Activated CD8-positive, alpha-beta memory T cell treated with anti-CD3 and anti-CD28 coated beads for 48 hours (primary cell): ENCODE data around the gene KIAA0040.

ENCODE experiments used
- DNase-seq, 3 experiments: peaks; one replicate each; pipeline ENCODE4 v3.0.0-alpha.2; 2020; ENCODE audit warnings: low read depth in 2 of 3, low spot score in 2 of 3

The KIAA0040 gene

DNA sequence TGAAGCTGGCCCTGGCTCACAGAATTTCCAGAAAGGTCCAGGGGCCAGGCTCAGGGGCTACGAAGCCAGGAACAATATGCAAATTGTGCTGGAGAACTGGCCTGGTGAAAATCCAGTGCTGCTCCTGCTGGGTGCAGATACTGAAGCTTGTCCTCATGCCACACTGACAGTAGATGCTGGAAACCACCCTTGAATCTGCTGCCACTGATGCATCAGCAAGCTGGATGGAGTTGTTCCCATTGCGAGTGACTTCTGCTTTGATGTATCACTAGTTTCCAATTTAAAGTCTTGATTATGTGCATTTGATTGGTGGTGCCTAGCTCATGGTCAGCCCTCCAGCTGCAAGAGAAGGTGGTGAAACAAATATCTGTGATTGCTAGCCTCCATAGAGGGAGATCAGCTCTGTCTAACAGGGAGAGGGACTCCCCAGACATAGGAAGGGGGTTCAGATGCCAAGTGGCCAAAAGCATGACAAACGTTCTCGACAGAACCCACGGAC lies 11.0 kb upstream of the KIAA0040 start:
- no peak for DNase-seq

DNA sequence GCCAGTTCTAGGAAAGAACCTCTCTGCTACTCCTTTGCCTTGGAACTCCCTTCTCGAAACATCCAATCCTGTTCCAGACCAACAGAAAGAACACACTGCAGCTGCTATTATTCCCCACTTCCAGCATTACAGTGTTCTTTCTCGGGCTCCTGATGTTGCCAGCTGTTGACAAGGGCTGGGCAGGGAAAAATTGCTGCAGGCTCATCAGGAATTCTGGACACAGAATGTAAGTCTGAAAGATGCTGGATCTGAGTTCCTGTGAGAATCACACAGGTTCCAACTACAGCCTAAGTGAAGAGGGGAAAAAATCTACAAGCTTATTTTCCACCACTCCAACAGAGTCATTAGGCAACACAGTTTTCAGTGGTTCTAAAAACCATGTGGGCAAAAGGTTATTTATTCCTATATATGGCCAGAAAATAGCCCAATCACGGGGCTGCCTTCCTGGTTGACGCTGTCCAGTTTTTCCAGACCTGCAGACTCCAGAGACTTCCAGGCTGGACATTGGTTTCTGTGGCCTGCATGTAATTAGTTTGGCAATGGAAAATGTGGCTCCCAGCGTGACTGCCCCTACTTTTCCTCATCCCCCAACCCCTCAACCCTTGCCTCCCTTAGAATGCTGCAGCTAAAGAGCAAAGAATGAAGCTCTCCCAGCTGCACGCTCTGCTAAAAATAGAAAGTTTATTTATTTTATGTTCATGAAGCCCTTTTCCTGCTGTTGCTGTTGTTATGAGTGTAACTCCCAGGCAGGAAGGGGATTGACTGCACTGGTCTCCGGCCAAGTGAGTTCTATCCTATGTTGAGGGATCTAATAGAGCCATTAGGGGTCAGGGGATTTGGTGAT lies 8.3 kb upstream of the KIAA0040 start:
- DNase-seq = no peak

DNA sequence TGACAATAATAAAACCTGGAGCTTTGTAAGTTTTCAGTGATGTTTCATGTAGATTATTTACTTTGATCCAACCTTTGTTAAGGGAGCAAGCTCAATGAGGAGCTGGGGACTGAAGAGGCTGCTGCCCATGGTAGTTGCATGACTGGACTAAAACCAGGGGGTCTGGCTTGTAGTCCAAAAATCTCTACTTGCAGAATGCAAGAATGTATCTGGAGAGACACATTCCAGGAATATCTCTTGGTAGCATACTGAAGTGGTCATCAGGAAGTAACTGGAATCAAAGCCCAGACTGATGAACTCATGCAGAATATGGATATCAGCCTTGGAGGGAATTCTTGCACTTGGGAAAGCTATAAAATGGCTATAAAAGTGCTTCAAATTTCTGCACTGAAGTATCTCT lies 5.8 kb upstream of the KIAA0040 start:
- DNase-seq = no peak

DNA sequence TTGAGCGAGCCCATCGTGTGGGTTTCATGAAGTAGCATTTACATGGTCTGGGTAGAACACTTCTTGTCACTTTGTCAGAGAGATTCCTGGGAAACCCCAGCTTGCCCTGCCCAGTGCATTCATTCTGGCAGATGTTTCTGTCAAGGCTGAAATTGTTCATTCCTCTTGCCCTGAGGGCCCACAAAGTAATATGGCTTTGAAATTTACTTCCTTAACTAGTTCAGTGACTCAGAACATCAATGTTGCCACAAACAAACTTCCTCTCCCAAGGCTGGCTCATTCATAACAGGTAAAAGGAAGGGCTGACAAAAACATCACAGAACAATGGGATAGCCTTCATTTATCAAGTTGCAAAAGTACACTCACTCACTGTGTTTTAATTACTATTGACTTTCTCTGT lies 5.0 kb upstream of the KIAA0040 start:
- DNase-seq = no peak

DNA sequence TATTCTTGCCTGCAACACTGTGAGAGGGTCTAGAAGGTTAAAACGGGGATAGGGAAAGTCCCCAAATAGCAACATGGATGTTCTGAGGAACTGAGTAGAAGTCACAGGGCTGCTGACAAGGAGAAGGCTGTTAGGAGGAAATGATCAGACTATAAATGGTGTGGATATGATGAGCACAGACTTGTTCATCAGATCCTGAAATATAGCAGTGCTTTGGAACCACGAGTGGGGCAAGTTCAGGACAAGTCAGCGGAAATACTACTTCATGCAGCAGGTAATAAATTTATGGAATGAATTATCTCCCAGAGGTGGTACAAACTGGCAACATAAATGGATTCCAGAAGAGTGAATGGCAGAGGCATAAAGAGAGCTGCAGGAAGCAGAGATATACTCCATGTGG lies 3.2 kb upstream of the KIAA0040 start:
- no peak for DNase-seq

DNA sequence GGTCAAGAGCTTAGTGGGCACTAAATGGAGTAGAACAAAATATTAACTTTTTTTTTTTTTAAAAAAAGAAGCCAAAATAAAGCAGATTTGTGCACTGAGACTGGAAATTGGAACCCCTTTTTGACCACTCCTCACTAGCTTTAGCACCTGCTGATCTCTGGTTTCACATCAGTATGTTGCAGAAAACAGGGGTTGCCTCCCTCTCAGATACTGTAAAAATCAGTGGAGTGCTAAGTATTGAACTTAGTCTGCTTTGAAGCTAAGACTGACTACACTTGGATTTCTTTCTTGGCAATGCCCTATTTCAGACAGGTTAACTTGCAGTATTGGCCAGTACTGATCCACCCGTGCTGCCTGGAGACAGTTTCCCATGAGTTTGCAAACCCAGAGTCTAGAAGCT lies 2.7 kb upstream of the KIAA0040 start:
- no peak for DNase-seq

DNA sequence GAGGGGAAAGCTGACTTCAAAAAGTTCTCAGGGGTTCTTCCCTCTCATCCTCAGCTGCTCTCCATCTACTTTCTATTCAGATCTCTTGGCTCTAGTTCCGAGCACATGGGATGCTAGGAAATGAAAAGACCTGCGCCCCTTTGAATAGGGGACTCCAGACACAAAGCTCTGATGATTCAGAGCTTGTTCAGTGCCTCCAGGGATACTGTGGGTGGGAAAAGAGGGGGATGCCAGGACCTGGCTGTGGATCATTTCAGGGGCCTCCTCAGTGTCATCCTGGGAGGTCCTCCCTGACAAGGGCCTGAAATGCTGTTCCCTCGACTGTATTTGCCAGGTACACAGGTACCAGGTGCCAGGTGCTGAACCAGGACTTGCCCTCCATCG lies 943 bp upstream of the KIAA0040 start:
- no peak for DNase-seq

DNA sequence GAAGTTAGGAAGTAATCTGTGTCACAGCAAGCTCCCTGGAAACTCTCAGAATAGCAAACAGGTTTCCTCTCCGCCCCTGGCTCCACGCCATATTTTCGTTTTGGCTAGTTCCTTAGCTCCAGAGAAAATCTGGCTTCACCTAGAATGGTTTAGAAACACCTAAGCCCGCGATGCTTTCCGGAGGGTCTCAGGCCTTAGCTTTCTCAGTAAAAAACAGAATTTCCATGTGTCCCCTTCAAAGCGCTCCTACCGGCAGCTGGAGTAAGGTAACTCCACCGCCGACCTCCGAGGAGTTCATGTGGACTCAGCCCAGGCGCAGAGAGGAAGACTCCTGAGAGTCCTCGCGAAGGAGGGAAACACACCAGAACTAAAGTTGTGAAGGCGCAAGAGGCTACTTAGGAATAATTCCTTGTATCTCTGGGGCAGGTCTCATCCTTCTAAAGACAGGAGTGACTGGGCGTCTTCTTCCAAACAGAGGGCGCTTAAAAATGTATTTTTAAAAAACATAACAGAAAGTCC lies 406 bp downstream of the KIAA0040 start:
- peak in 2 of 3 experiments; percentile 4 to 21 for DNase-seq

DNA sequence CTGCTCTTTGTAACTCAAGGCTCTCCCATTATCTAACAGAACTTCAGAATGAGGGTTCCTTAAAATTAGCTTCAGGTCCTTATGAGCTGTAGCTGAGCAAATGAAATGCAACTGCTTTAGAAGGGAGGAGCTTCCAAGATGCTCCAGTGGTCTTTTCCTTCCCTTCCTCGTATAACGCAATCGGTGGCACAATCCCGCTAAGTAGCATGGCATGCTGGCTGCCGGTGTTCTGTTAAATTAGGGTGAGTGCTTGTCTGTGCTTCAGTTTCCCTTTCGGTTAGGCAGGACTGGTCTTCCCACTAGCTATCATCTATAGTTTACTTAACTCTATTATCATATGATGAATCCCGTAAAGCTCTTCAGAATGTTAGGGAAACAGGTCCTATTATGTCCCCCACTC lies 917 bp downstream of the KIAA0040 start:
- DNase-seq = no peak

DNA sequence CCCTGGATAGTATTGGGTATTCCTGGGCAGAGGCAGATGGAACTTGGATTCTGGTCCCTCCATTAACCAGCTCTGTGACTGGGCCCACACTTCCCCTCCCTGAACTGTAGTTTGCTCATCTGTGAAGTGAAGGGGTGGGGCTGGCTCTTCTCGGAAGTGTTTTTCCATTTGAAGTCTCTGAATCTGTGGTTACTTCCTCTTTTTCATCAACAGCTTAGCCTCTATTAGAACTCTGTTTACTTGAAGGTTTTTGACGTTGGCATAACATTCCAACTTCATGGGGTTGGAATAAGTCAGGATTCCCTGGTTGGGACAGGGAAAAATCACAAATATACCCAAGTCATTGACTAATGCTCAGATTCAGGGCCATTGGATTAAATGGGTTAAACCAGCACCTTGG lies 3.6 kb downstream of the KIAA0040 start:
- DNase-seq = peak in 1 of 3 experiments; percentile 18

DNA sequence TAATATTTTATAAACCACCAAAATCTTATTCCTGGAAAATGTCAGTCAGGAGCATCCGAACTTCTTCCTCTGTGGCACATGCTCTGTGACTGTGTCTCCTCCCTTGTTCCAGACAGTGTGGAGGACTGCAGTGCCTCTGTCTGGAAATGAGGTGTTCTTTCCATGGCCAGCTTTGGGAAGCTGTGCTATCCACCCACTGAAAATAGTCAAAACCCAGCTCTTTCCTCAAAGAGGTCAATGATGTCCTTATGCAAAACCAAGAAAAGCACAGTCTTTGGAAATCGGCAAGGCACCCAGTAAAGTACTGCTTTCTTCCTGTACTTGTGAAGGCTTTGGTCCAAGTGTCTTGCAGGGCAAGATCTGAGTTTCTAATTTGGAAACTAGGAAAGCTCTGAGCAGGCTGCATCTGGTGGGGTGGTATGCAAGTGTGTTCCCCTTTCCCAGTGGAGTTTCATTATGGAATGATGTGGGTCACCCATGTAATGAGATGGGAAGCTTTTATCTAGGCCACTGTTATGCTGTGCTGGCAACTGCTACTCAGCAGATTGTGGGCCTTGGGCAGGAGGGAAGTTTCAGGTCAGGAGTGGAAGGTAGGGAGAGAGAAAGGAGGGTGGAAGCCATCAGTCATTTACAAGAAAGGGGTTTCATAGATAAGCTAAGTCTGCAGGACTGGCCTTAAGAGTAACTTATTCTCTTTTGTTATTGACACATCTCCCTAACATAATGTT lies 6.0 kb downstream of the KIAA0040 start:
- no peak for DNase-seq

DNA sequence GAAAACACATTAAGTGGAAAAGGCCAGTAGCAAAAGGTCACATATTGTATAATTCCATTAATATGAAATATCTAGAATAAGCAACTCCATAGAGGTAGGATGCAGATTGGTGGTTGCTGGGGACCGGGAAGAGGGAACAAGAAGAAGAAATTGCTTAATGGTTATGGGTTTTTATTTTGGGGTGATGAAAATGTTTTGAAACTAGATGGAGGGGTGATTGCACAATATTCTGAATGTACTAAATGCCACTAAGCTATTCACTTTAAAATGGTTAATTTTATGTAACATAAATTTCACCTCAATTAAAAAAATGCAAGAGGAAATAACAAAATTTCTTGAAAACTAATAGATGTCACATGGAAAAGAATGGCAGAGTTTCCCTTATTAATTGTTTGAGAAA lies 6.7 kb downstream of the KIAA0040 start:
- DNase-seq = no peak

DNA sequence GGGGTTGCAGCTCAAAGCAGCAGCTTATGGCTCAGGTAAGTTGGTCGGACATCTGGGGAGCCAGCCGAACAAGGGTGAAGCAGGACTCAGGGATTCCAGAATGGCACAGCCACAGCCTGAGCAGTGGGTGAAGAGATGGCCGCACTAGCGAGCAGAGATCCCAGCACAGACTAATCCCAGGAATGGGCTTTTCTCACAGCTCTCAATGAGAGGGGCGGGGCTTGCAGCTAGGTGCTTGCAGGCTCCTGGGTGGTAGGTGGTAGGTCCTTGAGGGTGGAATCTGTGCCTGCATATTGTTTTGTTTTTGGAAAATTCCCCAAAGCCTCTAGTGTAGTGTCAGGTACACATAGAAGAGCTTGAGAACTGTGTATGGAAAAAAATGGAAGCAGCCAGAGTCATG lies 9.0 kb downstream of the KIAA0040 start:
- no peak for DNase-seq

DNA sequence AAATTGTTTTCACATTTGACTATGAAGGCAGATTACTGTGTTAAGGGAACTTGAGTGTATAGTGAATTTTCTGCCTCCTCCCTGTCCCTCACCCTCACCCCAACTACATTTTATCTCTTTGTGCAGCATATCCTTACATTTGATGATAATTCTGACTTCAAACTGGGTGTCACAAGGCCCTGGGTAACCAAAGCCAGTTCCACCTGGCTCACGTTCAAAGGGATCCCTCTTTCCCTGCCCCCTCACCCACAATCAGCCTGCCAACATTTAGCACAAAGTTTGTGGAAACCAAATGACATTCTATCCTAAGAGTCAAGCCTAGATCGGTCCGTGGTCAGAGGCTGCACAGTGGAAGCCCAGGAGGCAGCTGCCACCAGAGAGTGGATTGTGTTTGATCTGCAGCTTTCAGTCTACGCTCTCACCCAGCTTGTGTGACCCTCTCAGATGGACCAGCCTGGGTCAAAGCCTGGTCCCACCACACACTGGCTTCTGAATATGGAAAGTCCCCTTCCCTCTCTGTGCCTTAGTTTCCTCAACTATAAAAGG lies 10.3 kb downstream of the KIAA0040 start:
- no peak for DNase-seq

DNA sequence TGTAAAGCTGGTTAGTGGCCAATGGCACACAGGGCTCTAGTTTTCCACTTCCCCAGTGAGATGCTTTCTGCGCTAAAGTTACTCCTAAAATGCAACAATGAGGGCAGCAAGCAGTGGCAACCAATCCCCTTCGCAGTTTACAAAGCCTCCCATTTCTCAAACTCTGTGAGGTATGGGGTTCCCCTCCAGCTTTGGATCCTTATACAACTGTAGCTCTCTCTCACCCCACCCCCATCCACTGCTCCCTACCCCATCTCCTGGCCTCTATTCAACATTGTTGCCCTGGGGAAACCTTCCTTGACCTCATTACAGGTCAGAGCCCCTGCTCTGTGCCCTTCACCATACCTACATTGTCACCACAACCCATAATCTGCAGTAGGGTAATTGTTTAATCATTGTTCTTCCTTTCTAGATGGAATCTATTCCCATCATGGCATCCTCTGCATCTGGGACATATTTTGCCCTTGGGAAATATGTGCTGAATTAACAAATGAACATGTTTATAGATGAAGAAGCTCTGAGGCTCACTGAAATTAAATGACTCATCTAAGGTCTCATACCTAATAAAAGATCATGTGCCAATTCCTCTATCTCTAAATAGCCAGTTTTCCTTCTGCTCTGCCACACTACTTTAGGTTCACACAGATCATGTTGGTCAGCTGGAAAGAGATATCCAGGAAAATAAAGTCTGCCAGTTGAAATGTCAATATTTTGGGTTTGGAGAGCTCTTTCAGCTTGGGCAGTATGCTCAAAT lies 12.6 kb downstream of the KIAA0040 start:
- no peak for DNase-seq

DNA sequence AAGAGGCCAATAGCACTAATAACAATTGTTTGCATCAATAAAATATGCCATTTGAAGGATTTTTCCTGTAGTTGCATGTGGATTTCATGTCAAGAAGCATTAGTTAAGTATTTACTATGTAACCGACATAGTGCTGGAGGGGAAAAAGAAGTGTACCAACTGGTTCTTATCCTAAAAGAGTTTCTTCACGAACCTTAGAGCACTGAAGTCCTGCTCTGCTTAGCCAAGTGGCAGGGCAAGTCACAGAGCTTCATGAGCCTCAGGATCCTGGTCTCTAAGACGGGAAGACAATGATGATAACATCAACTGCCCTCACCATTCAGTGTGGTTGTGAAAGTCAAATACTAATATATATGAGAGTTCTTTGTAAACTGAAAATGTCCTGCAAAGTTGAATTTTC lies 14.1 kb downstream of the KIAA0040 start:
- no peak for DNase-seq

DNA sequence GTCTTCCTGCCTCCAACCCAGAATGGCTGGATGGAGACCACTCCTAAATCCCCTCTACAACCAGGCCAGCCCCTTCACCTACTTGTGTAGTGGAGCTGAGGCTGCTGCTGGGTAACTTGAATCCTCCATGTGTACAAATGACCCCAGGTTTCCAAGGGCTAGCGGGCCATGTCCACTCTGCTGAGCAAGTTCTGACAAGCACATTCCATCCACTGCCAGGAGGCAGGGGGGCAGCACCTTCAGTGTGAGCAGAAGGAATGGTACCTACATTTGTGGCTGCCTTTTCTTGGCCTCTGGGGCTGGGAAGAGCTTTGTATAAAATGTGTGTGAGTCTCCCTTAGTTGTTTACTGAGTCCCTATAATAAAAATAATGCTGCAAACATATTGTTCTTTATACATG lies 14.5 kb downstream of the KIAA0040 start:
- no peak for DNase-seq

DNA sequence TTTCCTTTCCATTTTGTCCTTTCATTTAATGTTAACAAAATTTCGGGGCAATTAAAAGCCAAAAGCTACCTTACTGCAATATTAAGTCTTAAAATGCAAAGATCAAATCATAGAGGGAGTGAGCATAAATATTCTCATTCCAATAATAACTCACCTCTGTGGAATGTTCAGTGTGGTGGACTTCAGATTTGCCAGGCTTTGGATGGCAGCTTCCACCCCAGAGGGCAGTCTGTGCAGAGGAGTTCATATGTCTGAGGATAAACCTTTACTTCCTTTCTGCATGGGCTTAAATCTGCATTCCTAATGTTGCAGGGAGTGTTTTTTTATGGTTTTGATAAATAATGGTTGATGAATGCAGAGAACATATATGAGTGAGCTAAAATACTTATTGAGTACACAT lies 16.3 kb downstream of the KIAA0040 start:
- DNase-seq = no peak

DNA sequence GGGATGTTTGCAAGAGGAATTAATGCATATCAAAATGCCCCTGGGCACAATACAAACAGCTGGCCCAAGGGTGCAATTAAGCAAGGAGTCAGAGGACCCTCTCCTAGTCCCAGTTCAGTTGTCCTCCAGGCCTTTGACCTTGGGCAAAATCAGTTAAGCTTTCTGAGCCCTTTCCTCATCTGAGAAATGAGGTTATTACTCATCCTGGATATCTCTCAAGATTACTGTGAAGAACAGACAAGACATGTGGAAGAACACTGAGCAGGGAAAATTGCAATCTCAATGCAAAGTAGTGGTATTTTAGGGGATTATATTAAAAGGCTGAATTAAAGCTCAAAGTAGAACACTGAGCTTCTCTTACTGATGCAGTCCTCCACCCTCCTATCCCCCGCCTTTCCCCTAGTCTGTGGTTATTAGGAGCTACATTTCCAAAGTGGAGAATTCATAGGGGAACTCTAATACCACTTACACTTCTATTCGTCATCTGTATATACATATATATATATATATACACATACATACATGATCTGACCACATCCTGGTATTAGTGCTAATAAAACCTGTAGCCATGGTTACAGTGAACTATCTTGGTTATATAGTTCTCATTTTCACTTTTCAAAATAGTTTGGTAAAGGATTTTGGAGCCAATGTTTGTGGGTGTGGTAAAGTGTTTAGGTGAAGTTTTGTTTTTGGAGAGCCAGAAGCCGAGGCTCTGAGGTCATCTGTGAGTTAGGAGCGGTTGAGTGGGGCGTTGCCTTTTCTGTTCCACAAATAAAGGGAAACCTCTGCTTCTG lies 18.1 kb downstream of the KIAA0040 start:
- no peak for DNase-seq

DNA sequence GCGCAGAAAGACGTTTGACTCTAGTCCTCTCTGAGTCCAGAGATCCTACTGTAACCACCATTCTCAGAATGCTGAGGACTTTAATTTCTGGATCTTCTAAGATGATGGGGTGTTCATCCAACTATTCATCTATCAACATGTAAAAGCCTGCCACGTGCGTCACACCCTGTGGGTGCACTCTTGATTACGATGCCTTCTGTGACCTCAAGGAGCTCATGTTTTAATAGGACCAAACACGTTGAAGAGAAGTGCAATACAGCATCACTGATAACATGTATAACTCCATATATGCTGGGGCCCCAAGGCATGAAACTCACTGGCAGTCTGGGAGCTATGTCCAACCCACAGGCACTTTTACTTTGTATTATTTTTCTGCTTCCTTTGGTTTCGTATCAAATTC lies 19.0 kb downstream of the KIAA0040 start:
- DNase-seq = no peak
